Dedifferentiated amniotic fluid mesenchymal stem cell (primary cell): ENCODE measurements around the gene UQCRC2.
A peak's percentile ranks its signal among the peaks of the same experiment; 100 is the strongest.
"Not testable (repeated sequence)": the region's sequence is repeated elsewhere in the genome, so short reads cannot be mapped to it uniquely, and the experiment has no call there.

Experiments
- DNase-seq: peaks from one replicate; pipeline ENCODE4 v3.0.0-alpha.2; 2016; ENCODE audit errors: extremely low spot score

The UQCRC2 gene

GRCh38 chr16:21982108-21982507 is 28.9 kb downstream of the UQCRC2 start:
- DNase-seq, result no peak

- no peak for DNase-seq
Observed at GRCh38 chr16:21984062-21984461, 30.9 kb downstream of the UQCRC2 start.

- no peak for DNase-seq
Observed at GRCh38 chr16:21985524-21985923, 32.4 kb downstream of the UQCRC2 start.

GRCh38 chr16:21986692-21987246 is 33.6 kb downstream of the UQCRC2 start:
- DNase-seq, result no peak

GRCh38 chr16:21987498-21987897 is 34.3 kb downstream of the UQCRC2 start:
- DNase-seq, result no peak

GRCh38 chr16:21989133-21989532 is 36.0 kb downstream of the UQCRC2 start:
- DNase-seq, result no peak

GRCh38 chr16:21989751-21990150 is 36.6 kb downstream of the UQCRC2 start:
- DNase-seq, result no peak

- DNase-seq, result no peak
Observed at GRCh38 chr16:21990381-21990944, 37.3 kb downstream of the UQCRC2 start.

DNA sequence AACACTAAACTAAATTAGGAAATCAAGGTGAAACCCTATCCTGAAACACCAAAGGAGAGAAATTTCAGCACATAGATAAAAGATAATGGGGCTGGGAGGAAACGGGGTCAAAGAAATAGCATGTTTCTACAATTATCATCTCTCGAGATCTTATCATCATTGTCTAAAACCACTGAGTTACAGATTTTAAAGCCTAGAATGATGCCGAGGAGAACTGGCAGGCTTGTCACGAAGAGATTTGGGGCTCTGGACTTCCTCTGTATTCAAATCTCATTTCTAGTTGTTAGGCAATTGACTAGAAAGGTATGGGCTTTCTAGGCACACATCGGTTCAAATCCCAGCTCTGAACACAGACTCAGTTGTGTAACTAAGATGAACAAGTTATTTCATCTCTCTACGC is 38.5 kb downstream of the UQCRC2 start:
- no peak for DNase-seq

- no peak for DNase-seq
Observed at GRCh38 chr16:21994856-21995465, 41.8 kb downstream of the UQCRC2 start.

DNA sequence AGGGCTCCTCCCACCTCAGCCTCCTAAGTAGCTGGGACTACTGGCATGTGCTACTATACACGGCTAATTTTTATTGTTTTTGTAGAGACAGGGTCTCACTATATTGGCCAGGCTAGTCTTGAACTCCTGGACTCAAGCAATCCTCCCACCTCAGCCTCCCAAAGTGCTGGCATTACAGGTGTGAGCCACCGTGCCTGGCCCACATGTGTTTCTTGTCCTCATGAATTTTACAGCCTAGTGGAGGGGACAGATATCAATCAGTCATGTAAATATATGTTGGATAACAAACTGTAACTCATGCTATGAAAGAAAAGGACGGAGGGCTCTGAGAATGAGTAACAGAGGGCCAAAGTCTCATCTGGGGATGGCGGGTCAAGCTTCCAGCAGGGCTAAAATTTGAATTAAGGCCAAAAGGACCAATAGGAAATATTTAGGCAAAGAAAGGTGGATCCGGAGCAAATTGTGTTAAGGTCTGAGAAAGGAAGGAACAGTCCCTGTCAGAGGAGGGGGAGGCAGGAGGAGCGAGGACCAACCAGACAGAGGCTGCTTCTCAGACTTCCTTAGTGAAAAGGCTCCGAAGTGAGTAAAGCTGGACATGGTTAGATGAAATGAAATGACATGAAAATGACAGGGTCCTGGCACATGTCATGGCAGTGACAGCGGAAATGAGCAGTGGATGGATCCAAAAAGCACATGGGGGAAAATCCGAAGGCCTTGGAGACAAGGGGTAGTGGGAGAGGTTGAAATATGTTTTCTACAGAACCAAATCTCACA is 43.9 kb downstream of the UQCRC2 start:
- DNase-seq, result no peak

GRCh38 chr16:21997697-21998480 is 44.7 kb downstream of the UQCRC2 start:
- DNase-seq, result no peak

- DNase-seq, result no peak
Observed at GRCh38 chr16:22001591-22001990, 48.4 kb downstream of the UQCRC2 start.

- DNase-seq, result not testable (repeated sequence)
Observed at GRCh38 chr16:22002047-22002446, 48.9 kb downstream of the UQCRC2 start.

- no peak for DNase-seq
Observed at GRCh38 chr16:22003195-22003594, 50.0 kb downstream of the UQCRC2 start.

GRCh38 chr16:22004341-22004740 is 51.2 kb downstream of the UQCRC2 start:
- DNase-seq, result no peak

DNA sequence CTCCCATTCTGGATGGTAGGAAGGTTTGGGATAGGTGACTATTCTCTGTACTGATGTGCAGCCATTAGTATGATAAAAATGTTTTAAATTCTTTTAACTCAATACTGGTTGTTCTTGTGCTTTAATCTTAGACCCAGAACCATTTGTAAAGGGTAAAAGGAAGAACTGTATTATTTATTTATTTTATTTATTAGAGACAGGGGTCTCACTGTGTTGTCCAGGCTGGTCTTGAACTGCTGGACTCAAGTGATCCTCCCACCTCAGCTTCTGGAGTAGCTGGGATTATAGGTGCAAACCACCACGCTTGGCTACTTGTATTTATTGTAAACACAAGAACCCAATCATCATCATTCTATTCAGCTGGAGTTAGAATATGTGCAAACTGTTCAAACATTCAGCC is 52.6 kb downstream of the UQCRC2 start:
- DNase-seq, result no peak

DNA sequence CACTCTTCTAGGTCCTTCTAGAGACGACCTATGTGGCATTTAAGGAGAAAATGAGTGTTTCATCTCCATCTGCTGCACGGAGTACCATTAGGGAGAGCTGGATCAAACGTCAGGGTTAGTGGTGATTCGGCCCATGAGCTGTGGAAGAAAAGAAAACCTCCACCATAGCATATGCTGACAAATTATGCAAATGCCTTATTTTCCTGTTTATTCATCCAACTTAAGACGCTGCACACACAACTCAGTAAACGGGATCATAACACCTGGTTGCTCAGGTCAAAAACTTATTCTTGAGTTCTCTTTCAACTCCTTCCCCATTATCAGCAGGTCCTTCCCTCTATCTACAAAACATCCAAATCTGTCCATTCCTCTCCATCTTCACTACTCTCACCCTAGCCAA is 53.5 kb downstream of the UQCRC2 start:
- DNase-seq, result no peak

GRCh38 chr16:22007159-22007508 is 54.0 kb downstream of the UQCRC2 start:
- no peak for DNase-seq

GRCh38 chr16:22007509-22008214 is 54.5 kb downstream of the UQCRC2 start, which contains the start of gene MOSMO:
MOSMO (plus strand) TSS chr16:22008111; CDS start chr16:22008302, 191 bp downstream.
- DNase-seq, result peak; percentile 41
